Keratinocyte (primary cell): Measurements from ENCODE around the gene GALNT7.

ENCODE experiments used
- CTCF ChIP-seq, 3 experiments: IDR thresholded peaks in 1 of 3; conservative IDR thresholded peaks in 1 of 3; optimal IDR thresholded peaks in 1 of 3; 2 replicates in 2 of 3; 3 replicates in 1 of 3; pipeline versions ENCODE3 to v1.5.1; 2011; ENCODE audit warnings: low read length in 3 of 3, mild to moderate bottlenecking in 3 of 3, moderate library complexity in 2 of 3, control low read depth in 1 of 3, inconsistent platforms in 1 of 3; ENCODE audit not compliant: insufficient read depth in 2 of 3; ENCODE audit errors: extremely low read depth in 1 of 3
- EZH2 ChIP-seq: IDR thresholded peaks from one replicate; pipeline ENCODE4 v1.6.1; 2012; ENCODE audit warnings: inconsistent platforms, mild to moderate bottlenecking, low read length, moderate library complexity

GRCh38 chr4:173365359-173365996 is 196.9 kb downstream of the GALNT7 start:
- TF ChIP-seq CTCF (optimal IDR thresholded peaks at IDR 0.05 in 1 of 3, IDR thresholded peaks at IDR 0.05 in 1 of 3, conservative IDR thresholded peaks at IDR 0.05 in 1 of 3; ENCODE audit: extremely low read depth in 1 of 3, insufficient read depth in 2 of 3, low read length in 3 of 3) (no peak), EZH2 (no peak)
